Activated naive CD8-positive, alpha-beta T cell treated with anti-CD3 and anti-CD28 coated beads, Interleukin-2, amount 50 U/mL, for 24 hours (primary cell): Measurements from ENCODE around the gene ARID1B.
A peak's percentile ranks its signal among the peaks of the same experiment; 100 is the strongest.
"Not testable (repeated sequence)": the region's sequence is repeated elsewhere in the genome, so short reads cannot be mapped to it uniquely, and the experiment has no call there.

Source experiments
- ATAC-seq: fragments of 150-1000 bp; cut with Tn5 transposase; one replicate; pipeline ENCODE4 v1.10.0; 2021
- DNase-seq: peaks from one replicate; pipeline ENCODE4 v3.0.0; 2021
- H3K27ac Mint-ChIP-seq: one replicate; pipeline ENCODE4 v1.8.0; 2021; ENCODE audit warnings: mild to moderate bottlenecking, mixed read lengths
- H3K27me3 Mint-ChIP-seq: one replicate; pipeline ENCODE4 v1.8.0; 2021; ENCODE audit warnings: mixed read lengths
- H3K36me3 Mint-ChIP-seq: one replicate; pipeline ENCODE4 v1.8.0; 2021; ENCODE audit warnings: low read depth, mixed read lengths
- H3K4me1 Mint-ChIP-seq: one replicate; pipeline ENCODE4 v1.8.0; 2021; ENCODE audit warnings: mixed read lengths
- H3K4me3 Mint-ChIP-seq: one replicate; pipeline ENCODE4 v1.8.0; 2021; ENCODE audit warnings: mild to moderate bottlenecking, moderate library complexity, mixed read lengths
- H3K9me3 Mint-ChIP-seq: one replicate; pipeline ENCODE4 v1.8.0; 2021; ENCODE audit warnings: mixed read lengths

Gene ARID1B

GRCh38 chr6:156928126-156928525, 150.9 kb downstream of the ARID1B start:
- DNase-seq (no peak), ATAC-seq (no peak)
- H3K4me3 Mint-ChIP-seq = no peak overlapping the region
- H3K4me1 Mint-ChIP-seq = peaks cover 76% of the 10 kb centered on the region
- H3K27me3 Mint-ChIP-seq = no peaks in the 10 kb centered on the region
- peak overlapping the region; percentile 60 for H3K27ac Mint-ChIP-seq
- peaks cover 3% of the 10 kb centered on the region for H3K36me3 Mint-ChIP-seq
- no peaks in the 10 kb centered on the region for H3K9me3 Mint-ChIP-seq

- no peak for DNase-seq
- H3K9me3 Mint-ChIP-seq = no peaks in the 10 kb centered on the region
- H3K27ac Mint-ChIP-seq = peak overlapping the region; percentile 43
- H3K4me3 Mint-ChIP-seq = no peak overlapping the region
- ATAC-seq = peak; percentile 75
- peaks cover 79% of the 10 kb centered on the region for H3K4me1 Mint-ChIP-seq
- H3K36me3 Mint-ChIP-seq = peaks cover 3% of the 10 kb centered on the region
- H3K27me3 Mint-ChIP-seq = no peaks in the 10 kb centered on the region
Measured at GRCh38 chr6:156928972-156929371, 151.8 kb downstream of the ARID1B start.

DNA sequence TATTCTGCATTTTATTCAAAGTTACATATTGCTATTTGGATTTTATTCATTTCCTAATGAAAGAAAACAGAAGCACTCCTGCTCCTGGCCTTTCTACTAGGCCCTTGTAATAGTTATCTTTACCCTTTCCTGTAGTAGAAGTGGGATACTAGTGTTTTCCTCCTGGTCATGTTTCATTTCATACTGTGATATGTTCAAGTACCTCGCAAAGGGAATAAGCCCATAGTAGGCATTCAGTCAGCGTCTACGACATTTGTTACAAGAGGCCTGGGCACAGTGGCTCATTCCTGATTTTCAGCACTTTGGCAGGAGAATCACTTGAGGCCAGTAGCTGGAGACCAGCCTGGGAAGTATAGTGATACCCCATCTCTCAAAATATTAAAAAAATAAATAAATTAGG, 154.1 kb downstream of the ARID1B start:
- Mint-ChIP-seq H3K36me3 (peaks cover 10% of the 10 kb centered on the region), H3K4me3 (no peak overlapping the region), H3K4me1 (peaks cover 65% of the 10 kb centered on the region), H3K27ac (no peak overlapping the region), H3K27me3 (no peaks in the 10 kb centered on the region), H3K9me3 (no peaks in the 10 kb centered on the region)
- DNase-seq (no peak), ATAC-seq (no peak)

GRCh38 chr6:156933201-156934068, 156.3 kb downstream of the ARID1B start:
- Mint-ChIP-seq H3K4me3 (no peak overlapping the region), H3K27me3 (no peaks in the 10 kb centered on the region), H3K9me3 (no peaks in the 10 kb centered on the region), H3K4me1 (peaks cover 59% of the 10 kb centered on the region), H3K36me3 (peaks cover 11% of the 10 kb centered on the region), H3K27ac (peak overlapping the region; percentile 52)
- ATAC-seq (peak; percentile 37), DNase-seq (no peak)

DNA sequence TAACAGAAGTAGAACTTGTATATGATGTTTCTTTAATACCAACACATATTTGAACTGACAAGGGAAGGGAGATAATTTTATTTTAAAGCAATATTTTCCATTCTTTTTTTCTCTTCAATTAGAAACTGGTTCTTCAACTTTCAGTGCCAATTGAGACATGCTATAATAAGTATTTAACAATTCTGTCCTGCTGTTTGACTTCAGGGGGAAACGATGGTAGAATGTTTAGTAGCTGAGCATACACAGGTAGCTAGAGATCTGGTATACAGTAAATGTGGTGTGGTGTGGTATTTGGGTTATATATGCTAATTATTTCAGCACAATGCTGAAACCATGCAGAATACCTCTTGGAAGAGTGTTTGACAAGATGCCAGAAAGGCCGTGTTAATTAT, 156.9 kb downstream of the ARID1B start:
- no peaks in the 10 kb centered on the region for H3K9me3 Mint-ChIP-seq
- H3K4me3 Mint-ChIP-seq = no peak overlapping the region
- H3K27ac Mint-ChIP-seq = no peak overlapping the region
- peaks cover 59% of the 10 kb centered on the region for H3K4me1 Mint-ChIP-seq
- H3K27me3 Mint-ChIP-seq = no peaks in the 10 kb centered on the region
- ATAC-seq (no peak), DNase-seq (no peak)
- H3K36me3 Mint-ChIP-seq = peaks cover 11% of the 10 kb centered on the region

DNA sequence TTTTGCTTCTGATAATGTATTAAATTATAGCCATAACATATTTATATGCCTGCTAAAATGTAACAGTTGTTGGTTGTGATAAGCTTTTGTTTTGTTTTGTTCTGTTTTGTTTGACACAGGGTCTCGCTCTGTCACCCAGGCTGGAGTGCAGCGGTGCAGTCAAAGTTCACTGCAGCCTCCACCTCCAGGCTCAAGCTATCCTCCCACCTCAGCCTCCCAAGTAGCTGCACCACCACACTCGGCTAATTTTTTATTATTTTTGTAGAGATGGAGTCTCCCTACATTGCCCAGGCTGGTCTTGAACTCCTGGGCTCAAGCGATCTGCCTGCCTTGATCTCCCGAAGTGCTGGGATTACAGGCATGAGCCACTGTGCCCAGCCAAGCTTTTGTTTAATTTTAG, 157.8 kb downstream of the ARID1B start:
- Mint-ChIP-seq H3K9me3 (no peaks in the 10 kb centered on the region), H3K27me3 (no peaks in the 10 kb centered on the region), H3K36me3 (peaks cover 11% of the 10 kb centered on the region), H3K27ac (no peak overlapping the region), H3K4me3 (no peak overlapping the region), H3K4me1 (peaks cover 50% of the 10 kb centered on the region)
- DNase-seq (no peak), ATAC-seq (no peak)

- H3K9me3 Mint-ChIP-seq = no peaks in the 10 kb centered on the region
- no peak overlapping the region for H3K4me3 Mint-ChIP-seq
- DNase-seq (no peak), ATAC-seq (no peak)
- H3K4me1 Mint-ChIP-seq = peaks cover 48% of the 10 kb centered on the region
- peaks cover 14% of the 10 kb centered on the region for H3K36me3 Mint-ChIP-seq
- no peaks in the 10 kb centered on the region for H3K27me3 Mint-ChIP-seq
- H3K27ac Mint-ChIP-seq = no peak overlapping the region
Measured at GRCh38 chr6:156938143-156938542, 161.0 kb downstream of the ARID1B start.

- DNase-seq (no peak), ATAC-seq (no peak)
- no peaks in the 10 kb centered on the region for H3K27me3 Mint-ChIP-seq
- no peak overlapping the region for H3K27ac Mint-ChIP-seq
- peaks cover 55% of the 10 kb centered on the region for H3K4me1 Mint-ChIP-seq
- H3K4me3 Mint-ChIP-seq = no peak overlapping the region
- H3K9me3 Mint-ChIP-seq = no peaks in the 10 kb centered on the region
- H3K36me3 Mint-ChIP-seq = peaks cover 13% of the 10 kb centered on the region
Measured at GRCh38 chr6:156940221-156940620, 163.0 kb downstream of the ARID1B start.

- H3K4me3 Mint-ChIP-seq = no peak overlapping the region
- no peaks in the 10 kb centered on the region for H3K27me3 Mint-ChIP-seq
- ATAC-seq = no peak
- peaks cover 3% of the 10 kb centered on the region for H3K36me3 Mint-ChIP-seq
- no peak overlapping the region for H3K27ac Mint-ChIP-seq
- H3K9me3 Mint-ChIP-seq = no peaks in the 10 kb centered on the region
- H3K4me1 Mint-ChIP-seq = peaks cover 64% of the 10 kb centered on the region
- no peak for DNase-seq
Measured at GRCh38 chr6:156942266-156942665, 165.1 kb downstream of the ARID1B start.

DNA sequence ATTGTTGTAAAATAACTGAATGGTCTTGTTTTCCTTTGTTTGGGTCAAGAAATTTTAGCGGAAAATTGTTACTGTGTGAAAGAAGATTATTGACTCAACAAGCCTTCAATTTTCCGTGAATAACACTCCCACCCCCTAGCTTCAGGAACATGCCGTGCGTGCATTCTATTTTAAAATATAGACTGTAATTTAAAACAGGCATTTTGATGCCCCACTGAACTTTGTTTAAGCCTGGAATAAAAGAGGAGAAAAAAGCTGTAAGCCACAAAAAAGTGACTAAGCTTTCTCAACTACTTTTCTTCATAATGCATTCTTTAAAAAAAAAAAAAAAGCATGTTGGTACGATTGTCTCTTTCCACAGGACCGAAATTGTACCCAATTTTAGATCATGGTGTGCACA, 166.0 kb downstream of the ARID1B start:
- peaks cover 60% of the 10 kb centered on the region for H3K4me1 Mint-ChIP-seq
- ATAC-seq = no peak
- peaks cover 3% of the 10 kb centered on the region for H3K36me3 Mint-ChIP-seq
- no peak overlapping the region for H3K27ac Mint-ChIP-seq
- H3K27me3 Mint-ChIP-seq = no peaks in the 10 kb centered on the region
- DNase-seq = no peak
- H3K4me3 Mint-ChIP-seq = no peak overlapping the region
- no peaks in the 10 kb centered on the region for H3K9me3 Mint-ChIP-seq

GRCh38 chr6:156943816-156944215, 166.6 kb downstream of the ARID1B start:
- ATAC-seq (no peak), DNase-seq (no peak)
- Mint-ChIP-seq H3K4me1 (peaks cover 61% of the 10 kb centered on the region), H3K36me3 (peaks cover 3% of the 10 kb centered on the region), H3K4me3 (no peak overlapping the region), H3K9me3 (no peaks in the 10 kb centered on the region), H3K27me3 (no peaks in the 10 kb centered on the region), H3K27ac (no peak overlapping the region)

DNA sequence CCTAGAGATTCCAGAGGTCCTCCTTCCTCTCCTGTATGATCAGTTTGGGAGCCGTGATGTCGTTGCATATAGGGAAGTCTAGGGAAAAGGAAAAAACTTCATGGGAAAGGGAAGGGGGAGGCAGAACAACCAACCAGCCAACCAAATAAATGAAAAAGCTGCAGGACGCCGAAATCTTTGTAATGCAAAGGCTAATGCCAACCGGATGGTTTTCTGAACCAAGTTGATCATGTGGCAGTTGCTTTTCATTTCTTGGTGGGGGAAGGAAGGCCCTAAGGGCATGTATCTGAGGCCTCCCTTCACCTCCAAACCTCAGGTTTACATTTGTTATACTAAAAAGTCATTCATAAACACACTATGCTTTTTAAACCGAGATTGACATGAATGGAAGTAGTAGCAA, 167.2 kb downstream of the ARID1B start:
- Mint-ChIP-seq H3K9me3 (no peaks in the 10 kb centered on the region), H3K4me1 (peaks cover 63% of the 10 kb centered on the region), H3K27ac (no peak overlapping the region), H3K36me3 (peaks cover 3% of the 10 kb centered on the region), H3K4me3 (no peak overlapping the region), H3K27me3 (no peaks in the 10 kb centered on the region)
- no peak for DNase-seq
- no peak for ATAC-seq

- not testable (repeated sequence) for H3K36me3 Mint-ChIP-seq, H3K27ac Mint-ChIP-seq, H3K27me3 Mint-ChIP-seq, ATAC-seq, H3K4me3 Mint-ChIP-seq, DNase-seq, H3K9me3 Mint-ChIP-seq
- H3K4me1 Mint-ChIP-seq = peaks cover 63% of the 10 kb centered on the region
Measured at GRCh38 chr6:156945789-156946172, 168.6 kb downstream of the ARID1B start.

GRCh38 chr6:156946370-156946936, 169.3 kb downstream of the ARID1B start:
- Mint-ChIP-seq H3K36me3 (peaks cover 3% of the 10 kb centered on the region), H3K27ac (peak overlapping the region; percentile 44), H3K27me3 (no peaks in the 10 kb centered on the region), H3K9me3 (no peaks in the 10 kb centered on the region), H3K4me3 (no peak overlapping the region), H3K4me1 (peaks cover 58% of the 10 kb centered on the region)
- no peak for DNase-seq
- no peak for ATAC-seq

DNA sequence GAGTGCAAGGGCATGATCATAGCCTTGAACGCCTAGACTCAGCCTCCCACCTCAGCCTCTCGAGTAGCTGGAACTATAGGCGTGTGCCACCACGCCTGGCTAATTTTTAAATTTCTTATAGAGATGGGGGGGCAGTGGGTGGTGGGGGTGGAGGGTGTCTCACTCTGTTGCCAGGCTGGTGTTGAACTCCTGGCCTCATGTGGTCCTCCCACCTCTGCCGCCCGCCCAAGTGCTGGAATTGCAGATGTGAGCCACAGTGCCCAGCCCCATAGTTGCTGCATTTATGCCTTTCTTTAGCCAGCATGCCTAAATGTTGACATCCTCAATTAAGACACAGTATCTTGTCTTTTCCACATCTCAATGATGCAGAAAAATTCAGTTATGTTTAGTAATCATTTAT, 171.1 kb downstream of the ARID1B start:
- no peak overlapping the region for H3K4me3 Mint-ChIP-seq
- ATAC-seq (no peak), DNase-seq (no peak)
- no peaks in the 10 kb centered on the region for H3K9me3 Mint-ChIP-seq
- H3K27me3 Mint-ChIP-seq = no peaks in the 10 kb centered on the region
- peaks cover 58% of the 10 kb centered on the region for H3K4me1 Mint-ChIP-seq
- no peak overlapping the region for H3K27ac Mint-ChIP-seq
- peaks cover 2% of the 10 kb centered on the region for H3K36me3 Mint-ChIP-seq
